HK-2 (cell line): Measurements from ENCODE around the gene PRR30.

ENCODE experiments used
- DNase-seq: peaks from one replicate; pipeline ENCODE4 v3.0.0-alpha.2; 2018; ENCODE audit not compliant: unreplicated experiment

PRR30 gene

DNA sequence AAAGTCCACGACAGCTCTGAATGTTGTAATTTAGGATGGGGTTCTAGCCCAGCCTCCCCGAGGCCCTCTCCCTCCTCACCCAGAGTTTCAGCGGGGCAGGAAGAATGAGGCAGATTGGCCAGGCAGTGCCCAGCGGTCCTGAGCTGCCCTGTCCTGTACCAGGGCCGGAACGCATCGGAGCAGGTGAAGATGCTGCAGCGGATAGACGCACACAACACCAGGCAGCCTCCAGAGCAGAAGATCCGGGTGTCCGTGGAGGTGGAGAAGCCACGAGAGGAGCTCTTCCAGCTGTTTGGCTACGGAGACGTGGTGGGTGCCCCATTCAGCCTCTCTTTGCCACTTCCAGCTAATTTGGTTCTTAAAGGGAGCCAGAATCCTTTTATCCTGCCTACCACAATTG, 41.9 kb downstream of the PRR30 start:
- DNase-seq, result no peak

DNA sequence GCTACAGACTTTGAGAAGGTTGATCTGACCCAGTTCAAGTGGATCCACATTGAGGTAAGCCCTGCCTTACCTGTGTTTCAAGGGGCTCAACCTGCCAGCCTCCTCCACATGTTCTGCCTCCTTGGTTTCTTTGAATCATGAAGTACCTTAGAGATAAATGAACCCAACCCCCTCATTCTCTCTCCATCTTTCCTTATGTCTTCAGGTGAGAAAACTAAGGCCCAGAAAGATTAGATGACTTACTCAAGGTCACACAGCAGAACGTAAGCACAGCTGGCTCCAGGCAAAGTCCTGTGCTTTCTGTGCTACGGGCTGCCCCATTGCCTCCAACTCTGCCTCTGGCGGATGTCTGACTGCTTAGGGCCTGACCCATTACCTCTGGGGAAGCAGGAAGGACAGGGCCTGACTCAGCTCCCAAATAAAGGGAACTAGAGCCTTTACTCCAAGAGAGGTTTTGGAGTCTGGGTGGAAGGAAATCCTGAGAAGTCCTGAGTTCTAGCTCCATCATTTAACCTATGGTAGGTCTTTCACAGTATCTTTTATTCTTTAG, 42.4 kb downstream of the PRR30 start:
- no peak for DNase-seq

DNA sequence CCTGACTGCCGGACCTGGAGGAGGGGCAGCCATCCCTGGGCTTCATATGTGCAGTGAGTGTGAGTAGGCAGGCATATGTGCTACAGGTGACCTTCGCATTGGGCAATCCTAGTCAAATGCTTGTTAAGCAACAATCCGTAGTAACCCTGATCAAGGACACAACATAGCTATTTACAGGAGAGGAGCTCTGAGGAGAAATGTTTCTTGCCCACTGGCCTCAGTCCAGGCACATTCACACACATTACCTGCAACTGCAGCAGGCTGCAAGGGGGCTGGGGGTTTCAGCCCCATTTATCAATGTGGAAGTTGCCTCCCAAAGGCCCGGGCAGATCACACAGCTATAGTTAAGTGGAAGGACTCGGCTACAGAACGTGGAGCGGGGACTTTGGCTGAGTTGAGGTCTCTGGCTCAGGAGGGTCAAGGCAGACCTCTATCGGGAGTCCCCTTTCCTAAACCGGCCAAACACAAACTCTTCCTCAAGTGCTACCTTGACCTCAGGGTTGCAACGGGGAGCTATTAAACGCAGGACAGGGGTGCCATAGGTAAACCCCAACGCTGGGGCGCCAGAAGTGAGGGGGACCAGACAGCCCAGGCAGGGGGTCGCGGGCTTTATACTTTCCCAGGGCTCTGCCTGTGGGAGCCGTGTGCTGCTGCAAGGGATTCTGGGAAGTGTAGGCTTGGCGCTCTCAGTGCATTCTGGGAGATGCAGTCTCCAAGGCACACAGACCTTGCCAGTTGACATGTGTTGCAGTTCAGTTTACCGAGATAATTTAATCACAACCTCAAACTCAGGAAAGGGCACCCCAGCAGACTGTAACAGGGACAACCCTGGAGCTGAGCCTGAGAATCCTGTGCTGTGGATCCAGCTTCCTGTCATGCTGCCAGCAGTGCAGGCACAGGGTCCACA, 43.2 kb downstream of the PRR30 start:
- DNase-seq, result no peak

DNA sequence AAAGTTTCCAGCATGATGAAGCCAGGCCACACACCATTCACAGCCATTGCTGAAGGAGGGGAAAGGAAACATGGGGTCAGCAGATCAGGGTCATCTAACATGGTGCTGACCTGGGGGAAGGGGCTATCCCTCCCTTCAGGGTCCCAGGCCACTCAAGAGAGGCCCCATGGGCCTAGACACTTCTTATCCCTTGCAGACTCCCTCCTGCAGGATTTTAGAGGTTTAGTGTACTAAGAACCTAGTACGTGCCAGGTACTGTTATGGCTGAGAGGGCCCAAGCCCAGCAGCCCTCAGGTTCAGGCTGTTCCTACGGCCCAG, 43.8 kb downstream of the PRR30 start:
- no peak for DNase-seq

DNA sequence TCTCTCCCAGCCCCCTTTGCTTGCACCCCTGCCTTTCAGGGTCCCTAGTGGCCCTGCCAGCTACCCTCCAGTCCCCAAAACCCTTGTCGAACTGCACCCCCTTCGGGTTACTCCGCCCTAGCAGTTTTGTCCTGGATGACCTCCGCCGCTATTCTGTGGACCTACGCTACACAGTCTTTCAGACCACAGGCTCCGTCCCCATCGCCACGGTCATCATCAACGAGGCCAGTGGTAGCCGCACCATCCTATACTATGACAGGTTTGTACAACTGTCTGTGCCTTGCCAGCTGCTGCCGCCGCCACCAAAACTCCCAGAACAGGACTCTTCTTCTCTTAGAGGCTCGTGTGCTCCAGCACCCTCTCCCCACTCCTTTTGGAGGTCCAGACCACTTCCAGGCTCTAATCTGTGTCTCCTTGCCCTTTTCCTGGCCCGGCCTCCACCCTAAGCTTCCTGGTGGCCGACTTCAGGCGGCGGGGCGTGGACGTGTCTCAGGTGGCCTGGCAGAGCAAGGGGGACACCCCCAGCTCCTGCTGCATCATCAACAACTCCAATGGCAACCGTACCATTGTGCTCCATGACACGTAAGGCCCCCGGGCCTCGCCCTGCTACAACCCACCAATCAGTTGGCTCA, 44.7 kb downstream of the PRR30 start:
- DNase-seq, result no peak

DNA sequence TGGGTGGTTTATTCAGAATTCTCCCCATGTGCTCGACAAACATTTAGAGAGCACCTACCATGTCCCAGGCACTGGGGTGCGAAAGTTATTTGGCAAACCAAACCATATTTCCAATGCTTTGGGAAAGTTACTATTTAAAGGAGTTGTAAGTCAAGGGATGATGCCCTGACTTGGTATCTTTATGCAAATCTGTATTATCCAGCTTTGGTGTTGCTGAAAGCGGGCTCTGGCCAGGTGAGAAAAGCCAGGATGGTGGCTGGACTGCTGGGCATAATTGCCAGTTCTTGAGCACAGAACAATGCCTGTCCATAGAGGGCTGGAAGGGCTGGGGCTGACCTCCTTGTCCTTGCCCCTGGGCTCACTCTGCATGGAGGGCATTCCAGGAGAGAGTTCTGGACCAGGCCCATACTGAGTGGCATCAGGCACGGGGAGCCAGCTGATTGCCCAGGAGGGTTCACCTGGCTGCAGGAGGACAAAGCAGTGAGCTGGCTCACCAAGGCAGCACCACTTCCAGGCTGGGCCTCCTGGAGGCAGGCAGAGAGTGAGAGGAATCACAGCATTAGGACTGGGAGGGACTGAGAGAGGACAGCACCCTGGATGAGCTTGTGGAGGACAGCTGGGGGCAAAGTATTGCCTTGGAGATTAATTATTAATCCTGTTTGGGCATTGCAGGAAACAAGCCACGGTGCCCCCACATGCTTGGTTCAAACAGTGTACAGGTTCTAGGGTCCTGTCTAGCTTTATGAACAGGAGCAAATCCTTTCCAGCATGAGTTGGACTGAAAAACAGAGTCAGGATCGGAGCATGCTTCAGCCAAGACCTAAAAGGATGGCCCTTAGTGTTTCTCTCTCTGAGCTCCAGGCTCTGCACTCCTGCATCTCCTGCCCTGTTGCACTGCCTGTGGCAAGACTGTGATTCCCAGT, 45.5 kb downstream of the PRR30 start:
- no peak for DNase-seq

DNA sequence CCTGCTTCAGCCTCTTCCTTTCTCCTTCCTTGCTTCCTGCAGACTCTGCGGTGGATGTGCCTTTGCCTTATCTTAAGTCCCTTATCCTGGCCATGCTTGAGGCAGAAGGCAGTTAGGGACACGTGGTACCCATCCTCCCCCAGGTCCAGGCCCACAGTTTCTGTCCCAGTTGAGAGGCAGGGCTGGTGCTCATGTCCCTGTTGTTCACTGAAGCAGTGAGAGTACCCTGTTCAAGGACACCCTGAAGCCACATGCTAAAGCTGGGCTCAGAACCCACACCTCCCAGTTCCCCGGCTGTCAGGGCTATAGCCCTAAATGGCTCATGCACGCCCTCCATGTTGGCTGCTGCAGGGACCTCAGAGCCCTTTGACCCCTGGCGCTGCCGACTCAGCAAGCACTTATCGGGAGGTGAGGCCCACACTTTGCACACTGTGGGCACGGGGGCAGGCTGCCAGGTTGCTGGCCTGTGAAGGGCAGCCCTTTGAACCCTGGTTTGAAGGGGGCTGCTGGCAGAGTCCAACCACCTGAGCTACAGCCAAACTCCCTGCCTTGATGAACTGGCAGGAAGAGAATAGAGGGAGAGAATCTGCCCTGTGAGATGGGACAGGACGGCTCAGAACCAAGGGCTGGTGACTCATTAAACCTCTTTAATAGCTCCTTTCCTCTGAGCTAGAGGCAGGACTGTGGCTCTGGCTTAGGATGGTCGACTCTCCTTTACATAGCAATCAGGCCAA, 46.3 kb downstream of the PRR30 start:
- peak; percentile 17 for DNase-seq

DNA sequence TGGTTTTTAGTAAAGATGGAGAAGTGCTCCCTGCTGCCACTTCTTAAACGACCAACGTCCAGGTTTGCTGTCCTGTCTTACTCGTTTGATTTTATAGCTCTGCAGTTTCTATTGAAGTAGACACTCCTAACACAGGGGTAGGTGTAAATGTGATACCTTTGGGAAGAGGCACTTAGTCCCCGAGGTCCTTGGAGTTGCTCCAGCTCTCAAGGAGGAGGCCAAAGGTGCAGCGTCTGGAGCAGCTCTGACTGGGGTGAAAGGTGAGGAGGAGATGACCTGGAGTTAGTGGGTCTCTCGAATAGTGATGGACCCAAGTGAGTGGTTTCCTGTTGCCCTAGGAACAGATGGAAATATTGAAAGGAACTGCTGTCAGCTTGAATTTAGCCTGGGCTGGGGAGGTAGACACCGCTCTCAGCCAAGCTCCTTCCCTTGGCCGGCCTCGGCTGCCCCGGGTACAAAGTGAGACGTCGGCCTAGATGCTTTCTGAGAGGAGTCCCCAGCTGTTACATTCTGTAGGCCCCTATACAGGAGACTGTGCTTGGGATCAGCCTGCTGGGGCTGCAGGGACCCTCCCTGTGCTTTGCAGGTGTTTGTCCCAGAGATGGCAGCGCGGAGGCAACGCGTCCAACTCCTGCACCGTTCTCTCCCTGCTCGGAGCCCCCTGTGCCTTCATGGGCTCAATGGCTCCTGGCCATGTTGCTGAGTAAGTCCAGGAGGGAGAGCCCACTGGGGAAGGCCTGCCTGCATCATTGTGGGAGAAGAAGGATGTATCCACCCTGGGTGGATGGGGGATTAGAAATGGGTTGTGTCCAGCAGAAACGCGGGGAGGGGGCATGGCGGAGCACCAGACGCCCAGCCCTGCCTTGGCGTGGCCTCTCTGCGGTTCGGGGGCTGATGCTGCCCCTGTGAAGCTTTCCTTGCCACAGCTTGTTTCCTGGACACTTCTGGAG, 47.2 kb downstream of the PRR30 start:
- DNase-seq, result no peak

DNA sequence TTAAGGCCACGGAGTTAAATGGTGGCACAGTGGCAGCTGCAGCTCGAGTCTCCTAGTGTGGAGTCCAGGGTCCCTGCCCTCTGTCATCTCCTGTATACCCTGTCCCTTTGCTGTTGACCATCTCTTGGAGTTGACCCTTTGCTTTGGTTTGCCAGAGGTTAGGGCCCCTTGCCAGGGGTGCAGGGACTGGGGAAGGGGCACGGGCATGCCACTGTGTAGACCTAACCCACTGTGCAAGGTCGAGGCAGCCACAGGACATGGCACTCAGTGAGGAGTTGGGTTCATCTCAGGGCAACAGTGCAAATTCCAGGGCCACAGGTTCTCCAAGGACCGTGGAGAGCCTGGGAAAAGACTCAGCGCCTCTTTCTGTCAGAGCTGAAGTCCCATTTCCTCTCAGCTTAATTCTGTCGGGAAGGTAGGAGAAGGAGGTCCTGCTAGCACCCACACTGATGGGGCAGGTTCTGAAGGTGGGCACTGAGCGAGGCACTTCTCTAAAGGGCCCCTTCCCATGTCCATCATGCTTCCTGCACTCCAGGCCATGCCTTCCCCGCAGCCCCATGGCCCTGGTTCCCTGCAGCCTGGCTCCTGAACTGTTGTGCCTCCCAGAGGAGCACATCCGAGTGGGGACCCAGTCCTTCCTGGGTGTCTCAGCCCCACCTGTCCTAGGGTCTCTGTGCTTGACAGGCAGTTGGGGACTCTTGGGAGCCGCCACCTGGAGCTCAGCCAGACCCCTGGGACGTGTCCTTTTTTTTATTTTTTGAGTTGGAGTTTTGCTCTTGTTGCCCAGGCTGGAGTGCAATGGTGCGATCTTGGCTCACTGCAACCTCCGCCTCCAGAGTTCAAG, 49.9 kb downstream of the PRR30 start:
- no peak for DNase-seq

DNA sequence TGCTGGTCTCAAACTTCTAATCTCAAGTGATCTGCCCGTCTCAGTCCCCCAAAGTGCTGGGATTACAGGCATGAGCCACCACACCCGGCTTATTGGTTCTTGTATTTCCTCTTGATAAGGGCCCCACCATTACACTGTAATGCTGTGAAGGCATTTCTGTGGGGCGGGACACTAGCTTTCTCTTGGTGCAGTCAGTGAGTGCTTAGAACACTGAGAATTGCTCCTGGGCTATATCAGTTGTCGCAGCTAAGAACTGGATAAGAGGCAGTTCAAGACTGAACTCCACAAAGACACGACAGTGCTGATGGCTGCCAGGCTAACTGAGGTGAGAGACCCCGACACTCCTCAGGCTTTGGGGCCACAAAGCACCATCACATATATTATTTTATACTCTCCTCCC, 50.6 kb downstream of the PRR30 start:
- no peak for DNase-seq

DNA sequence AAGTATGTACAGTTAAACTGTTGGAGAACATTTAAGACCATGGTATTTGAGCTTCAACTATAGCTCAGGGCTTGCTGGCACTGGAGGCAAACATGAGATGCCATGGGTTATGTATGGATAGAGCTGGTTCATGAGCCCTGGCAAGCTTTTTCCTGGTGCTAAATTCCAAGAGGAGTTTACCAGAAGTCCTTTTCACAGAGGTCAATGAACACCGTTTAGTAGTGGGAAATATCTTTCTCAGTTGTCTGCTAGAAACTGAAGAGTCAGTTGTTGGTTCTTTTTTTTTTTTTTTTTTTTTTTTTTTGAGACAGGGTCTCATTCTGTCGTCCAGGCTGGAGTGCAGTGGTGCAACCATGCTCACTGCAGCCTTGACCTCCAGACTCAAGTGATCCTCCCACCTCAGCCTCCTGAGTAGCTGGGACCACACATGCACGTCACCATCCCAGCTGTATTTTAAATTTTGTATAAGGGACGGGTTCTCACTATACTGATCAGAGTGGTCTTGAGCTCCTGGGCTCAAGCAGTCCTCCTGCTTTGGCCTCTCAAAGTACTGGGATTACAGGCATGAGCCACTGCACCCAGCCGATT, 51.3 kb downstream of the PRR30 start:
- DNase-seq, result no peak
